Measurements from ENCODE around the gene DBNDD2.

Gene DBNDD2

DNA sequence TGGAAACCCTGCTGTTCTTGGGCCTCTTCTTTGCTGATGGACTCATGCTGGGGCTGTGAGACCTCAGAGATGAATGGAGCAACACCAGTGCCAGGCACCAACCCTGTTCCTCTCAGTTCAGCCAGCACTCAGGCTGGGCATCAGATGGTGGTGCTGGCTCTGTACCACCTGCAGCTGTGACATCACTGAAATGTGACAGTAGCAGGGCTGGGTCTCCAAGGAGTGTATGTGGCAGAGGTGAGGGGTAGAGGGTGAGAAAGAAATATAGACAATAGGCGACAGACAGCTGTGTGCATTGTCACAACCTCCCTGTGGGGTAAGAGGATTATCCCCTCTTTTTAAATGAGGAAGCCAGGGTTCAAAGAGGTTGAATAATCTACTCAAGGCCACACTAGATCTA, 29.9 kb upstream of the DBNDD2 start, which contains the start of gene TP53TG5:
TP53TG5 (minus strand) TSS at position 135 of the 400 bp plus-strand sequence; CDS start at position 46, 89 bp downstream.
- DNase-seq (ENCODE audit: low read depth in 1 of 2, low spot score in 1 of 2) = no peak

DNA sequence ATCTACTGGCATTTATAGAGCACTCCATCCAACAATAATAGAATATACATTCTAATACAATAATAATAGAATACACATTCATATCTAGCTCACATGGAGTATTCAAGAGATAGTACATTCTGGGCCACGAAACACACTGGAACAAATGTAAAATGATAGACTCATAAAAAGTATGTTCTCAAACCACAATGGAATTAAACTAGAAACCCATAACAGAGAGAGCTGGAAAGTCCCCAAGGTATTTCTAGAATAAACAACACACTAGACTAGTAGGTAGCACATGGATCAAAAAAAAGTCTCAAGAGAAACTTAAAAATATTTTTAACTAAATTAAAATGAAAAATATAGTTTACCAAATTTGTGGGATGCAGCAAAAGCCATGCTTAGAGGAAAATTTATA, 20.8 kb upstream of the DBNDD2 start:
- DNase-seq (ENCODE audit: low read depth in 1 of 2, low spot score in 1 of 2) = no peak

DNA sequence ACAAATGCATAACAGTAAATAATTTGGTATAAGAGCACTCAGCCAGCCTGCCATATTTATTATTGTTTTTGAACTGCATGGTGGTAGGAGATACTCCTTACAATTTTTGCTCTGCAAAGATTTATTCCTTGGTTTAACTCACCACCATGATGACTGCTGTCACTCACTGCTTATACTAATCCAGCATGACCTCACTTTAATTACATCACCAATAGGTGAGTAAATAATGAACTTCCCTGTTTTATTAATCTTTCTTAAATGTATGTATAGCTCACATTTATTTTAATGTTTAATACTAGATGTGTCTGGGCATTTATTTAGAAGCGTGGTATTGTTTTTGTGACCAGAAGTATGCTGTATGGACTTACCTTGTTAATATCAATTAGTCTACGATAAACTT, 17.2 kb upstream of the DBNDD2 start:
- no peak for DNase-seq (ENCODE audit: low read depth in 1 of 2, low spot score in 1 of 2)

DNA sequence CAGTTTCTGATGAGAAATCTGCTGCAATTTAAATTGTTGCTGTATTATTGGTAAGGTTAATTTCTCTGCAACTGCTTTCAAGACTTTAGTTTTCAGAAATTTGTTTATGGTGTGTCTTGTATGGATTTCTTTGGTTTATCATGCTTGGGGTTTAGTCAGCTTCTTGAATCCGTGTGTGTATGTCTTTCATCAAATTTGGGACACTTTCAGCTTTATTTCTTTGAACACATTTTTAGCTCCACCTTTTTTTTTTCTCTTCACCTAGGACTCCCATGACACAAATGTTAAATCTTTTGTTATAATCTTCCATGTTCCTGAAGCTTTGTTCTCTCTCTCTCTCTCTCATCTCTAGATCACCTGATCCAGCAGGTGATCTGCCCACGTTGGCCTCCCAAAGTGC, 16.5 kb upstream of the DBNDD2 start:
- no peak for DNase-seq (ENCODE audit: low read depth in 1 of 2, low spot score in 1 of 2)

DNA sequence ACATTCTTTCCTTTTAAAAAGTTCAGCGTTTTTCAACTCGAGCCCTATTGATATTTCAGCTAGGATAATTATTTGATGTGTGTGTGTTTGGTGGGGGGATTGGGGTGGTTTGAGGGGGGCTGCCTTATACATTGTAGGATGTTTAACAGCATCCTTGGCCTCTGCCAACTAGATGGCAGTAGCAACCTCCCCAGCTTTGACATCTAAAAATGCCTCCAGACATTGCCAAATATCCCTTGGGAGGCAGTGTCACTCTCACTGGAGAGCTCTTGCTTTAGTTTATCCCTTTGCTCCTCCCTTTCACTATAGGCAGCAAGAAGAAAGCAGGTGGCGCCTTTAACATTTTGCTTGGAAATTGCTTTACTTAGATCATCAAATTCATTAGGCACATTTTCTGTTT, 15.4 kb upstream of the DBNDD2 start:
- DNase-seq (ENCODE audit: low read depth in 1 of 2, low spot score in 1 of 2) = no peak

DNA sequence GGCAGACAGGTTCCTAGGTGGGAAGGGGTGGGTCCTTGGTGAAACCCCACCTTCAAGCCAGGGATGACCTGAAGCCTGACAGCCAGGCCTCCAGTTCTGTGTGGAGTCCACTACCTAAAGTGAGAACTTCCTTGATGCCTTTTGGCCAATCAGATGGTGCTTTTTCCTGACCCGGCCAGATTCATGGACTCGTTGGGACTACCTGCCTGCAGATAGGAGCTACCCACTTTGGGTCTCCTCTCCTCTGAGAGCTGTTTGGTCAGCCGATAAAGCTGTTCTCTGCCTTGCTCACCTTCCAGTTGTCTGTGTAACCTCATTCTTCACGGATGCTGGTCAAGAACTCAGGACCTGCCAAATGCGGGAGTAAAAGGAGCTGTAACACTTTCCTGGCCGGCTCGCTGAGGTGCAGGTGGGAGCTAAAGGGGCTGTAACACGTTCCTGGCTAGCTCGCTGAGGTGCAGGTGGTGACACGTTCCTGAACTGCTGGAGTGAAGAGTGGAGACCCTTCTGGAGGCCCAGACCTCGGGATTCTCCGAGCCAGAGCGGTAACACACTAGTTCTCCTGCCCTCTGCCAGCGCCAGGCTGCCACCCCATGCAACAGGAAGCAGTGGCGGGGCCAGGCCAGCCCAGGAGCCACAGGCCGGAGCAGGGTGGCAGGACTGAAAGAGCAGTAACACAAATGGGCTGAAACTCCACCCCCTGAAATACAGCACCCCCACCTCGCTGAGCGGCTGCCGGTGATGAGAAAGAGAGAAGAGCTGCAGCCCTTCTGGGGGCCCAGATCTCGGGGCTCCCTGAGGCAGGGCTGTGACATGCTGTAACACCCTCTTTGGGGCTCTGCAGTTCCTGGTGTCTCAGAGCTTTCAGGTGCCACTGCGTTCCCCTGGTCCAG, 13.6 kb upstream of the DBNDD2 start:
- no peak for DNase-seq (ENCODE audit: low read depth in 1 of 2, low spot score in 1 of 2)

DNA sequence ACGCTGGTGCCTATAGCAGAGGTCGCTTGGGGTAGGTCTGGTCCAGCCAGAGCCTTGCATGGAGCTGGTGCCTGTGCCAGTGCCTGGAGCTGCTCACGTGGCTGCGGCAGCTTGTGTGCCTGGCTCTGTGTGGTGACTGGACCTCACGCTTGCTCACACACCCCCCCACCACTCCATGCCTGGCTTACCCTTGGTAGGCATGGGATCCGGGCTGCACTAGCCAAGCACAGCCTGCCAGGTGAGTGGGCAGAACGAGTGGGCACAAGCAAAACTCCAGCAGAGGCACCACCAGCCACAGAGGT, 13.0 kb upstream of the DBNDD2 start:
- DNase-seq (ENCODE audit: low read depth in 1 of 2, low spot score in 1 of 2) = no peak

DNA sequence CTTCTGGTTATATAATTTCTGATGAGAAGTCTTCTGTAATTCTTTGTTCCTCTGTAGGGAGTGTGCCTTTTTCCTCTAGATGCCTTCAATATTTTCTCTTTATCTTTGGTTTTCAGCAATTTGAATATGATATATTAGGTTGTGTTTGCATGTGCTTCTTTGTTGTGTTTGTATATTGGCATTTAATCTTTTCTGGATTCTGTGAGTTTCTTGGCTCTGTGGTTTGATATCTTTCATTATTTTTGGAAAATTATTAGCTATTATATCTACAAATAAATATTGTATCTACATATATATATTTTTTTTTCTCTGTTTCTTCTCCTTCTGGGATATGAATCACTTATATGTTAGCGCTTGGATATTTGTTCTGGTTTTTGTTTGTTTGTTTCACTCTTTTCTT, 9.1 kb upstream of the DBNDD2 start:
- no peak for DNase-seq (ENCODE audit: low read depth in 1 of 2, low spot score in 1 of 2)

DNA sequence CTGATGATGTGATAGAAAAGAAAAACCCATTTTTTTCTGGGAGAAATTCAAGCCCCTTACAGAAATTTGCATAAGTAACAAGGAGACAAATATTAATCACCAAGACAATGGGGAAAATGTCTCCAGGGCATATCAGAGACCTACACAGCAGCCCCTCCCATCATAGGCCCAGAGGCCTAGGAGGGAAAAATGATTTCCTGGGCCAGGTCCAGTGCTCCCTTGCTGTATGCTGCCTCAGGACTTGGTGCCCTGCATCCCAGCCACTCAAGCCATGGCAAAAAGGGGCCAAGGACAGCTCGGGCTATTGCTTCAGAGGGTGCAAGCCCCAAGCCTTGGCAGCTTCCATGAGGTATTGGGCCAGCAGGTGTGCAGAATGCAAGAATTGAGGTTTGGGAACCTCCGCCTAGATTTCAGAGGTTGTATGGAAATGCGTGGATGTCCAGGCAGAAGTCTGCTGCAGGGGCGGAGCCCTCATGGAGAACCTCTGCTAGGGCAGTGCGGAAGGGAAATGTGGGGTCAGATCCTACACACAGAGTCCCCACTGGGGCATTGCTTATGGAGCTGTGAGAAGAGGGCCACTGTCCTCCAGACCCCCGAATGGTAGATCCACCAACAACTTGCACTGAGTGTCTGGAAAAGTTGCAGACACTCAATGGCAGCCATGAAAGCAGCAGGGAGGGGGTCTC, 7.6 kb upstream of the DBNDD2 start:
- DNase-seq (ENCODE audit: low read depth in 1 of 2, low spot score in 1 of 2) = no peak

DNA sequence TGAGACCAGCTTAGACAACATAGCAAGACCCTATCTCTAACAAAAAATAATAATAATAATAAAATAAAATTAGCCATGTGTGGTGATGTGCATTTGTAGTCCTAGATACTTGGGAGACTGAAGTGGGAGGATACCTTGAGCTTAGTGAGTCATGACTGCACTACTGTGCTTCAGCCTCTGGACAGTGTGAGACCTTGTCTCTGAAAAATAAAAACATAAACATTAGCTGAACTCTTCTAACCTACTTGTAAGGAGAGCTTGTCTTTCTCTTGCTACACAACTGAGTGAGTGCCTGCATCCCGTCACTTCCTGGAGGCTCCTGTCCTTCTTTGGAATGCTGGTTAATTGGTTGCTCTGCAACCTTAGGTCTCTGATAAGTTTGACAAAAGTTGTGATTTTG, 5.1 kb upstream of the DBNDD2 start:
- no peak for DNase-seq (ENCODE audit: low read depth in 1 of 2, low spot score in 1 of 2)

DNA sequence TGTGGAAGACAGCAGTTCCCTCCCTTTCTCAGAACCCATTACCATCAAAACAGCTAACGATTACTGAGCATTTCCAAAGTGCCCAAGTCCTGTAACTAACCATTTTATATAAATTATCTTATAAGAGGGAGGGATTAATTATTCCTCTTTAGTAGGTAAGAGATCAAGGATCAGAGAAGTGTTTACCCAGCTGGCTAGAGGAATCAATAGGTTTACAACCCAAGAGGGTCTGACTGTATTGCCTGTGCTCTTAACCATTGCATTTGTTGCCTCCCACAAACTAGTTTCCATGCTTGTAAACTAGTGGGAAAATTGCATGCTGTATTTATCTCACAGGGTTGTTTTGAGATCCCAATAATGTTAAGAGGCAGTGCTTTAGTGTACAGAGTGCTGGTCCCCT, 3.7 kb upstream of the DBNDD2 start:
- DNase-seq (ENCODE audit: low read depth in 1 of 2, low spot score in 1 of 2) = no peak

DNA sequence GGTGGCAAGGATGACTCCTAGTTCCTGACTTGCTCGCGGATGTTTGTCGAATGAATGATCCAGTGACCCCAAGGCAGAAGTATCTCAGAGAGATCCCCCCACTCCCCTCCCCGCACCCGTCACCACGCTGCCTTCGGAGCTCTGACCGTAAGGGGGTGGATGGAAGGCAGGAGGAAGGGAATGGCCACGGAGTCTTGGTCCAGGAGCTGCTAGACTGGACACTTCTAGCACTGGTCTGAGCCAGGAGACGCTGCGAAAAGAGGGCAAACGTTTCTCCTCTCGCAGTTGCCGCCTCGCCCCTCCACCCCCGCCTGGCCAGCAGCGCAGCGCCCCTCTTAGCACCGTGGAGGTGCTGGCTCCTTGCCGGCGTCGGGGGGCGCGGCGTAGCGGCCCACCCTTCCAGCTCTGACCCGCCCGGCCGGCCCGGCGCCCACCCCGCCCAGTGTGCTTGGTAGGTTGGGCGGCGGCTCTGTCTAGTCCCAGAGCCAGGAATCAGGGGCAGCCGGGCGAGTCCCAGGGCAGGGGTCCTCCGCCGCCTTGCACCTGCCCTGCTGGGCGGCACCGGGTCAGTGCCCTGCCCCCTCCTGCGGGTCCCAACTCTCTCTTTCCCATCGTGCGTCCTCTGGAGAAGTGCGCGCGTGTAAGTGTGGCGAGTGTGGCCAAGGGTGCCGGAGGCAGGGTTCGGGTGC, 2.4 kb upstream of the DBNDD2 start:
- peak in 1 of 2 donors; percentile 17 for DNase-seq (ENCODE audit: low read depth in 1 of 2, low spot score in 1 of 2)

DNA sequence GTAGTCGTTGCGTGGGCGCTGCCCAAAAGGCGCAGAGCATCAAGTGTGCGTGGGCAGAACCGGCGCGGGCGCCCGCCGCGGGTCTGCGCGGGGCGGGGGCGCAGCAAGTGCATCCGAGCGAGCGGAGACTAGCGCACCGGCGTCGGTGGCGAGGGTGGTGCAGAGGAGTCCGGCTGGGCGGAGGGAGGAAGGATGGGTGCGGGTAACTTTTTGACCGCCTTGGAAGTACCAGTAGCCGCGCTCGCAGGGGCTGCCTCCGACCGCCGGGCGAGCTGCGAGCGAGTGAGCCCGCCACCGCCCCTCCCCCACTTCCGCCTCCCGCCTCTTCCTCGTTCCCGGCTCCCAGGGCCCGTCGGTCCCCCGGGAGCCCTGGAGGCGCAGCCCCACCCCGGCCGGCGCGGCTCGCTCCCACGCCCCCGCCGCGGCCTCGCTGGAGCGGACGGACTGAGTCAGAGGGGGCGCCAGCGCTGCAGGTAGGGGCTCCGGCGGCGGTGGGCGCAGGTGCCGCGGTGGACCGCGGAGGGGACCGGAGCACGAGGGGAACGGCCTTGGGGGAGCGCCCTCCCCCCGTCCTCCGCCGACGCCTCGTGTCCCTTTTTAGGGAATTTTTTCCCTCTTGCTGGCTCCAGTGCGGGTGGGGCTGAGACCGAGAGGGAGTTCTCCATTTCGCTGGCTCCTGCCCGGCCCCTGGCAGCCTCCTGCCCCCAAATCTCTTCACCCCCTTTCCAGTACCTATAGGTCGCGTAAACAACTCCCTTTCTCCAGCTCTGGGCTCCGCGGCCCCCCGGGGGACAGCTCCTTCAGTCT, 1.6 kb upstream of the DBNDD2 start:
- DNase-seq (ENCODE audit: low read depth in 1 of 2, low spot score in 1 of 2) = peak; percentile 11 to 34

DNA sequence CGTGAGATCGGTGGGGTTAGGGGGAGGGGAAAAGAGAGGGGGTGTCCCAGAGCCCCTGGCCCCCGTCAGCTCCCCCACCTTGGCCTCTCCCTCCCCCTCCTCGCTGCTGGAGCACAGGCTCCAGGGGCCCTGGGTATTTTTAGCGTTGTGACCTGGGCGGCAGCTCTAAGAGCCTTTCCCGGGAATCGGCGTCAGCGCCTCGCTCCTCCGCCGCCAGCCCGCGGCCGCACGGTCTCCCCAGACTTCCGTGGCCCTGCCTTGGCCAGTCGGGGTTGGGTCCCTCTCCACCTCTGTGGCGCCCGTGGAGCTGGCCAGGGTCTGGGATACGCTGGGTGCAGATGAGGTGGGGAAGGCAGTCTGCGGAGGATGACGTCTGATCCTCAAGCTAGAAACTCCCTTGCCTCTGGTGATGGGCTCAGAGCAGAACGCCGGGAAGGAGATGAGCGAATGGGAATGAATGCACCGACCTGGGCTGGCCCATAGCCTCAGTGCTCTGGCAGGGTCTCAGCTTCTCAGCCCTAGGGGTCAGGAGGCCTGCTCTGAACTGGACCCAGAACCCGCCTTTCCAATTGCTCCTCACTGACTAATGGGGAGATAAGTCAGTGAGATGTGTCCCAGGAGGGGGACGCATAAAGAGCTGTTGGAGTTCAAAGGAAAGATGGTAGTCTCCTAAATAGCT, 883 bp upstream of the DBNDD2 start:
- no peak for DNase-seq (ENCODE audit: low read depth in 1 of 2, low spot score in 1 of 2)

DNA sequence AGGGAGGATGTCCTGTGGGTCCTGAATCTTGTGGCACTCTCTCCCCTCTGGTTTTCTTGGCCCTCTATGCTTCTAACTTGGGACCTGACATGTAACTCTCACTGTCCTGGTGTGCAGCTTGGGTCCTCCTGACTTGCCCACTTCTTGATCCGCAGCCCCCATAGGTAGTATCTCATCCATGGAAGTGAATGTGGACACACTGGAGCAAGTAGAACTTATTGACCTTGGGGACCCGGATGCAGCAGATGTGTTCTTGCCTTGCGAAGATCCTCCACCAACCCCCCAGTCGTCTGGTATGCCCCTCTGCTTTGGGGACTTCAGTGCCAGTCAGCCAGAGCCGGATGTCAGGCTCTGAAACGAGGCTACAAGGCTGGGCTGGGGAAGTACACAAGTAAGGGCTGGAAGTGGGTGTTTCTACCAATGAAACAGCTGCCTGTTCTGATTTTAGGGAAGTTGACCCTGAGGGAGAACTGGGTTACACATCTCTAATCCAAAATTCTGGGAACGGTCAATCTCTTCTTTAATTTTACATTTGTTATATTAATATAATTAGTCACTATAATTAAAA, 641 bp downstream of the DBNDD2 start:
- no peak for DNase-seq (ENCODE audit: low read depth in 1 of 2, low spot score in 1 of 2)

DNA sequence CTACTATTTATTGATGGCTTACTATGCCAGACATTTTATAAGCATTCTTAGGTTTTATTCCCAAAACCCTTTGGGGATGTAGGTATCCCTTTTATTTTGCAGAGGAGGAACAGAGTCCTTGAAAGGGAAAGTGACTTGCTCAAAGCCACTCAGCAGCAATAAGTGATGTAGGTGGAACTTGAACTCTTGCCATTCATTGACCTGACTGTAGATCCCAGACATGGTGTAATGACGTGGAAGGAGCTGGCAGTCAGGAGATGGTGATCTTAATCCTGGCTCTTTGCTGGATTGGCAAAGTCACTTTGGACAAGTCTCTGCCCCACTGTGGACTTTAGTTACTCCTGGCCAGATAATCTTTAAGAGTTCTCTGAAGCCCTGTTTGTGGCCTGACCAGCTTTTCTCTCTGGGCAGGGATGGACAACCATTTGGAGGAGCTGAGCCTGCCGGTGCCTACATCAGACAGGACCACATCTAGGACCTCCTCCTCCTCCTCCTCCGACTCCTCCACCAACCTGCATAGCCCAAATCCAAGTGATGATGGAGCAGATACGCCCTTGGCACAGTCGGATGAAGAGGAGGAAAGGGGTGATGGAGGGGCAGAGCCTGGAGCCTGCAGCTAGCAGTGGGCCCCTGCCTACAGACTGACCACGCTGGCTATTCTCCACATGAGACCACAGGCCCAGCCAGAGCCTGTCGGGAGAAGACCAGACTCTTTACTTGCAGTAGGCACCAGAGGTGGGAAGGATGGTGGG, 1.6 kb downstream of the DBNDD2 start:
- no peak for DNase-seq (ENCODE audit: low read depth in 1 of 2, low spot score in 1 of 2)

DNA sequence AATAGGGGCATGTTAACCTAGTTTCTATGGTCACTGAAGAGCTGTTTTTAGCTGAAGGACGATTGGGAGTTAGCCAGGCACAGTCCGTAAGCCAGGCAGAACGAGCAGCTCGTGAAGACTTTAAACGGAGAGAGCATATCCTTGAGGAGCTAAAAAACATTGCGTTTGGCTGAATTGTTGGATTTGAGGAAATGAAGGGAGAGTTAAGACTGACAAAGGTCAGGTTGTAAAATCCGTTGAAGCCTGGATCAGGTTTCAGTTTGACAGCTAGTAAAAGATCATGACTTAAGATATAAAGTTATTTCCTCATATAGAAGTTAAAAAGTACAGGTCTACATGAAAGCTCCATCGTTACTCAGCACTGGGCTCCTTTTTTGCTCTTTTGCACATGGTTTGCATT, 2.8 kb downstream of the DBNDD2 start:
- no peak for DNase-seq (ENCODE audit: low read depth in 1 of 2, low spot score in 1 of 2)

DNA sequence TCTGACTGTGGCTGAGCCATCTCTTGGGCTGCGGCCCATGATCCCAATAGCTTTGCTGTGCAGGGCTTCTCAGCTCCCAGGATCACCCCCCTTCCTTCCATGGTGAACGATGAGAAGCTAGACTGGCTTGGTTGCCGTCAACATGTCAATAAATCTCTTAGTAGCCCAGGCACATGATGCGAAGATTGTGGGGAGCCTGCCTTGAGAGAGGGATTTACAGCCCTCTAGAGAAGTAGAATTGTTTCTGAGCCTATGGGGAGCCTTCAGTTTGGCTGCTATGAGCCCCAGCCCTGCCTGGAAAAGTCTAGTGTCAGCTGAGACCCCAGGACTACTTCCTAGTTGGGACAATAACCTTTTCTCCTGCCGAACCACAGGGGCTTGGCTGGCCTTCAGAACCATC, 4.6 kb downstream of the DBNDD2 start:
- DNase-seq (ENCODE audit: low read depth in 1 of 2, low spot score in 1 of 2) = no peak

DNA sequence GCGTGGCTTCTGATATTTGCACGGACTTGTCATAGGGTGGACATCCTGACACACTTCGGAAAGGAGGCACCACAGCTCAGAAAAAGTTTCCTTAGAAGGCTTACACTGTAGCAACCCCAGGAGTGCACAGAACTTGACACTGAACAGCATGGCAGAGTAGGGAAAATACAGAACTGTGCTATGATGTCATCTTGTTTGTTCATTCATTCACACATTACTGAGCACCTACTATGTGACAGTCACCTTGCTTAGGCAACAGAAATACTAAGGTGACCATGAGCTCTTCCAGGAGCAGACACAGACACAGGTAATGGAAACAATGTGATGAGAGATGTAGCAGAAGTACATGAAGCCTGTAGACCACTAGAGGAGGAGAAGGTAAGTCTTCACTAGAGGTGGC, 5.4 kb downstream of the DBNDD2 start:
- DNase-seq (ENCODE audit: low read depth in 1 of 2, low spot score in 1 of 2) = no peak

All from stimulated activated CD4-positive, alpha-beta T cell treated with anti-CD3 and anti-CD28 coated beads, Interleukin-15, amount 100 ng/mL, for 1 hour (primary cell).